Measurements from ENCODE around the gene SUSD3.

DNA sequence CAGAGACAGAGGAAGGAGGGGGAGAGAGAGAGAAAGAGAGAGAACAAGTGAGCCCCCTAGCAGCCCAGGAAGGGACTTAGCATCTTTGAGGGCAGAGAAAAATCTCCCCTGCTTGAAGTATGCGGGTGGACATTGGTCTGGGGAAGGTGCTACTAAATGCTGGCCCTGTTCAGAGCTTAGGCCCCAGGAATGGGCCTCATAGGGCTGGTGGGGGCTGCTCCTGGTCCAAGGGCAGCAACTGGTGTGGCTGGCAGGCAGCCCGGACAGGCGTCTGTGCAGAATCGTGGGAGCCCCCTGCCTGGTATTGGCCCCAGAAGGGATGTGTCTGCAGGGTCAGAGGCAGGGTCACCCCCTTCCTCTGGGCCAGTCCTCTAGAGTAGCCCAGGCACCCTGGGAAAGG, 47.8 kb upstream of the SUSD3 start:
- TF ChIP-seq NR3C1 (CRISPR knock-in tag; conservative IDR thresholded peaks at IDR 0.05; ENCODE audit: low read depth) (no peak), FOXP1 (CRISPR knock-in tag; IDR thresholded peaks at IDR 0.05; ENCODE audit: borderline replicate concordance) (no peak), E2F5 (CRISPR knock-in tag; IDR thresholded peaks at IDR 0.05) (no peak), USF2 (CRISPR knock-in tag; IDR thresholded peaks at IDR 0.05) (no peak), SP1 (CRISPR knock-in tag; conservative IDR thresholded peaks at IDR 0.05) (no peak), TP53 (CRISPR knock-in tag; IDR thresholded peaks at IDR 0.05) (no peak), ATF3 (CRISPR knock-in tag; conservative IDR thresholded peaks at IDR 0.05) (no peak), IRF1 (CRISPR knock-in tag; IDR thresholded peaks at IDR 0.05) (no peak)
- TF ChIP-seq, protein P1, sequence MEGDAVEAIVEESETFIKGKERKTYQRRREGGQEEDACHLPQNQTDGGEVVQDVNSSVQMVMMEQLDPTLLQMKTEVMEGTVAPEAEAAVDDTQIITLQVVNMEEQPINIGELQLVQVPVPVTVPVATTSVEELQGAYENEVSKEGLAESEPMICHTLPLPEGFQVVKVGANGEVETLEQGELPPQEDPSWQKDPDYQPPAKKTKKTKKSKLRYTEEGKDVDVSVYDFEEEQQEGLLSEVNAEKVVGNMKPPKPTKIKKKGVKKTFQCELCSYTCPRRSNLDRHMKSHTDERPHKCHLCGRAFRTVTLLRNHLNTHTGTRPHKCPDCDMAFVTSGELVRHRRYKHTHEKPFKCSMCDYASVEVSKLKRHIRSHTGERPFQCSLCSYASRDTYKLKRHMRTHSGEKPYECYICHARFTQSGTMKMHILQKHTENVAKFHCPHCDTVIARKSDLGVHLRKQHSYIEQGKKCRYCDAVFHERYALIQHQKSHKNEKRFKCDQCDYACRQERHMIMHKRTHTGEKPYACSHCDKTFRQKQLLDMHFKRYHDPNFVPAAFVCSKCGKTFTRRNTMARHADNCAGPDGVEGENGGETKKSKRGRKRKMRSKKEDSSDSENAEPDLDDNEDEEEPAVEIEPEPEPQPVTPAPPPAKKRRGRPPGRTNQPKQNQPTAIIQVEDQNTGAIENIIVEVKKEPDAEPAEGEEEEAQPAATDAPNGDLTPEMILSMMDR (IDR thresholded peaks at IDR 0.05): no peak
- TF ChIP-seq, protein P2, sequence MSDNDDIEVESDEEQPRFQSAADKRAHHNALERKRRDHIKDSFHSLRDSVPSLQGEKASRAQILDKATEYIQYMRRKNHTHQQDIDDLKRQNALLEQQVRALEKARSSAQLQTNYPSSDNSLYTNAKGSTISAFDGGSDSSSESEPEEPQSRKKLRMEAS (CRISPR knock-in tag; IDR thresholded peaks at IDR 0.05): no peak
